Stomach (tissue), 4 donors: Measurements from ENCODE around the gene TENT4B.
"Not testable (repeated sequence)": the region's sequence is repeated elsewhere in the genome, so short reads cannot be mapped to it uniquely, and the experiment has no call there.

ENCODE experiments used
- EP300 ChIP-seq: sonication (generic); formaldehyde crosslinking; IDR thresholded peaks from one replicate; pipeline ENCODE4 v1.6.1; 2017; ENCODE audit warnings: antibody characterized with exemption
- POLR2A ChIP-seq, 4 donors: fragments of 450-650 bp; IDR thresholded peaks; one replicate each; pipeline ENCODE4 v1.6.1; 2016; ENCODE audit warnings: antibody characterized with exemption in 4 of 4, control low read depth in 2 of 4, mild to moderate bottlenecking in 1 of 4, moderate library complexity in 1 of 4
- TF ChIP-seq, protein P1 (sequence below), 7 experiments: fragments of 450-650 bp in 4 of 7; fragments of 200-600 bp in 3 of 7; sonication (generic) in 3 of 7; IDR thresholded peaks; one replicate each; pipeline ENCODE4 v1.5.1; 2016 to 2019; ENCODE audit warnings: antibody characterized with exemption in 7 of 7, control low read depth in 2 of 7, mild to moderate bottlenecking in 1 of 7

DNA sequence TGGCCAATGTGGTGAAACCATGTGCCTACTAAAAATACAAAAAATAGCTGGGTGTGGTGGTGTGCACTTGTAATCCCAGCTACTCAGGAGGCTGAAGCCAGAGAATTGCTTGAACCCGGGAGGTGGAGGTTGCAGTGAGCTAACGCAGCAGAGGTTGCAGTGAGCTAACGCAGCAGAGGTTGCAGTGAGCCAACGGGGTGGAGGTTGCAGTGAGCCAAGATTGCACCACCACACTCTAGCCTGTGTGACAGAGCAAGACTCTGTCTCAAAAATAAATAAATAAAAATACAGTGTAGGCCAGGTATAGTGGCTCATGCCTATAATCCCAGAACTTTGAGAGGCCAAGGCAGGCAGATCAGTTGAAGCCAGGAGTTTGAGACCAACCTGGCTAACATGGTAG lies 18.7 kb downstream of the TENT4B start:
- TF ChIP-seq, protein P1, sequence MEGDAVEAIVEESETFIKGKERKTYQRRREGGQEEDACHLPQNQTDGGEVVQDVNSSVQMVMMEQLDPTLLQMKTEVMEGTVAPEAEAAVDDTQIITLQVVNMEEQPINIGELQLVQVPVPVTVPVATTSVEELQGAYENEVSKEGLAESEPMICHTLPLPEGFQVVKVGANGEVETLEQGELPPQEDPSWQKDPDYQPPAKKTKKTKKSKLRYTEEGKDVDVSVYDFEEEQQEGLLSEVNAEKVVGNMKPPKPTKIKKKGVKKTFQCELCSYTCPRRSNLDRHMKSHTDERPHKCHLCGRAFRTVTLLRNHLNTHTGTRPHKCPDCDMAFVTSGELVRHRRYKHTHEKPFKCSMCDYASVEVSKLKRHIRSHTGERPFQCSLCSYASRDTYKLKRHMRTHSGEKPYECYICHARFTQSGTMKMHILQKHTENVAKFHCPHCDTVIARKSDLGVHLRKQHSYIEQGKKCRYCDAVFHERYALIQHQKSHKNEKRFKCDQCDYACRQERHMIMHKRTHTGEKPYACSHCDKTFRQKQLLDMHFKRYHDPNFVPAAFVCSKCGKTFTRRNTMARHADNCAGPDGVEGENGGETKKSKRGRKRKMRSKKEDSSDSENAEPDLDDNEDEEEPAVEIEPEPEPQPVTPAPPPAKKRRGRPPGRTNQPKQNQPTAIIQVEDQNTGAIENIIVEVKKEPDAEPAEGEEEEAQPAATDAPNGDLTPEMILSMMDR (IDR thresholded peaks at IDR 0.05): not testable (repeated sequence)
- not testable (repeated sequence) for TF ChIP-seq POLR2A (IDR thresholded peaks at IDR 0.05); EP300
